B cell (primary cell): ENCODE data around the gene CCDC85B.

ENCODE experiments used
- EZH2 ChIP-seq: IDR thresholded peaks from 2 replicates; pipeline ENCODE4 v1.6.1; 2012; ENCODE audit warnings: borderline replicate concordance, low read depth, mild to moderate bottlenecking, moderate library complexity, low read length; ENCODE audit not compliant: insufficient read depth, poor library complexity, severe bottlenecking
- TF ChIP-seq, protein P1 (sequence below): fragments of 200-600 bp; IDR thresholded peaks from one replicate; pipeline ENCODE4 v1.8.0; 2022; ENCODE audit warnings: antibody characterized with exemption, mild to moderate bottlenecking

DNA sequence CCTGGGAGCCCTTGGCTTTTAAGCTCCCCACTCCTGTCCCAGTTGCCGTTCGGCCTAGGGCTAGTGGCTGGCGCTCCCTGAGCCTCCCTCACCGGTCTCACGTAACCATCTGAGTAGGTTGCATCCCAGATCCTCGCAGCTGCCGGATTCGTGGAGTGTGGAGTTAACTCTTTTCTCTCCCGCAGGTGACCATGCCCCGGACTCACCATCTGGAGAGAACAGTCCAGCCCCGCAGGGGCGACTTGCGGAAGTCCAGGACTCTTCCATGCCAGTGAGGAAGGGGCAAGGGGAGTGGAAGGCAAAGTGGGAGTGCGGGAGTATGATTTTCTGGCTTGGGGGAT, 29.3 kb upstream of the CCDC85B start:
- TF ChIP-seq, protein P1, sequence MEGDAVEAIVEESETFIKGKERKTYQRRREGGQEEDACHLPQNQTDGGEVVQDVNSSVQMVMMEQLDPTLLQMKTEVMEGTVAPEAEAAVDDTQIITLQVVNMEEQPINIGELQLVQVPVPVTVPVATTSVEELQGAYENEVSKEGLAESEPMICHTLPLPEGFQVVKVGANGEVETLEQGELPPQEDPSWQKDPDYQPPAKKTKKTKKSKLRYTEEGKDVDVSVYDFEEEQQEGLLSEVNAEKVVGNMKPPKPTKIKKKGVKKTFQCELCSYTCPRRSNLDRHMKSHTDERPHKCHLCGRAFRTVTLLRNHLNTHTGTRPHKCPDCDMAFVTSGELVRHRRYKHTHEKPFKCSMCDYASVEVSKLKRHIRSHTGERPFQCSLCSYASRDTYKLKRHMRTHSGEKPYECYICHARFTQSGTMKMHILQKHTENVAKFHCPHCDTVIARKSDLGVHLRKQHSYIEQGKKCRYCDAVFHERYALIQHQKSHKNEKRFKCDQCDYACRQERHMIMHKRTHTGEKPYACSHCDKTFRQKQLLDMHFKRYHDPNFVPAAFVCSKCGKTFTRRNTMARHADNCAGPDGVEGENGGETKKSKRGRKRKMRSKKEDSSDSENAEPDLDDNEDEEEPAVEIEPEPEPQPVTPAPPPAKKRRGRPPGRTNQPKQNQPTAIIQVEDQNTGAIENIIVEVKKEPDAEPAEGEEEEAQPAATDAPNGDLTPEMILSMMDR = no peak
- TF ChIP-seq EZH2 = no peak
